HG03064 (cell line): Measurements from ENCODE around the gene P4HTM.
A peak's percentile ranks its signal among the peaks of the same experiment; 100 is the strongest.
"Not testable (repeated sequence)": the region's sequence is repeated elsewhere in the genome, so short reads cannot be mapped to it uniquely, and the experiment has no call there.

Experiments used
- ATAC-seq: cut with Tn5 transposase; IDR thresholded peaks from one replicate; pipeline ENCODE4 v1.9.1; 2021; ENCODE audit warnings: low read depth; ENCODE audit not compliant: unreplicated experiment

Gene P4HTM

DNA sequence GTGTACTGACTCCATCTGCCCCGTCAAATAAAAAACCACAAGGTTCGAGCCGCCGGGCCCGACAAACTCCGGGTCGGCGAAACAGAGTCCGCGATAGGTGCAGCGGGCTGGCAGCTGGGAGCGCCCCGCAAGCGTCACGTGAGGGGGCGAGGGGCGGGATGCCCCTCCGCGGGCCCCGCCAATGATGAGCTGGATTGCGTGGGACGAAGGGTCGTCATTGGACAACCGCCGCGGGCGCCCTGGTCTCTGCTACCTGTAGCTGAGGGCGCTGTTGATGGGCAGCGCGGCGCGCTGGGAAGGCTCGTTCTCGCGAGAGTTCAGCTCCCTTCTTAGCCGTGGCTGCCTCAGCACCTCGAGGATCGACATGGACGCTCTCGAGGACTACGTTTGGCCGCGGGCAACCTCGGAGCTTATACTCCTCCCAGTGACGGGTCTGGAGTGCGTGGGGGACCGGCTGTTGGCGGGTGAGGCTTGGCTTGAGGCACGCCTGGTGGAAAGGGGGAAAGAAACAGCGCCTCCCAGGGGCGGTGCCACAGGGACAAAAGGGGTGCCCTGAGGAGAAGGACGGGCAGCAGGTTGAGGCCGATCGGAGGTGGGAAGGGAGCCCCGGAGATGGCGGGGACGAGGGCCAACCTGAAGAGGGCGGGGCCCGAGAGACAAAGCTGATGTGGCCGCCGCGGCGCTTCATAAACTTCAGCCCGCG, 17.2 kb downstream of the P4HTM start, which contains the start of gene WDR6:
TSS of gene WDR6 (plus strand) at position 324 of the 703 bp plus-strand sequence. CDS start at position 365, 41 bp downstream.
- ATAC-seq = peak; percentile 71

DNA sequence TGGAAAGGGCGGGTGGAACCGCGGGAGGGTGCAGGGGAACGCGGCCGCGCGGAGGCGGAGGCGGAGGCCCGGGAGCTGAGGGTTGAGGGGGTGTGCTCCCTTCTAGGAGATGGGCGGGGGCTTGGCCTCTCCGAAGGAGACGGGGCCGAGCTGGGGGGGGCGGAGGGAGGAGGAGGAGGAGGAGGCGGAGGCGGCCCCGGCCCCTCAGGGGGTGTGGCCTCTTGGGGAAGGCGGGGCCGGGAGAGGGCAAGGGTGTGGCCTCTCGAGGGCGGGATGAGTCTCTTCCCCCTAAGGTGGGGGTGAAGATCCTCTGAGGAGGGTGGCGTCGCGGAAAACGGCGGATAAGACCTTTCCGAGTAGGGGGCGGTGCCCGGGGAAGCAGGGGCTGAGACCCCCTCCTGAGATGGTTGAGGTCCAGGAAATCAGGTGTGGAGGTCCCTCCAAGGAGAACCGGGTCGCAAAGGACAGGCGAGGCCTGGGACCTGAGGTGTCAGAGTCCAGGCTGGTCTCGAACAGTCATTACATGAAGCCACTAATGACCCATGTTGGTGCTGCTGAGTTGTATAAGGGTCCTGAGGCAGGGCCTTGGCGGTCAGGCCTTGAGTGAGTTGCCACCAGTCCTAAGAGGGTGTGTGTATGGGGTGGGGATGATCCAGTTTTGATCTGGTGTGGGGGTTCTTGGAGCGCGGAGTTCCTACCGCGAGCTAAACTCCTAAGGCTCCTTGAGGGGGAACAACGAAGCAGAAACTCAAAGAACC, 17.9 kb downstream of the P4HTM start:
- peak; percentile 32 for ATAC-seq

DNA sequence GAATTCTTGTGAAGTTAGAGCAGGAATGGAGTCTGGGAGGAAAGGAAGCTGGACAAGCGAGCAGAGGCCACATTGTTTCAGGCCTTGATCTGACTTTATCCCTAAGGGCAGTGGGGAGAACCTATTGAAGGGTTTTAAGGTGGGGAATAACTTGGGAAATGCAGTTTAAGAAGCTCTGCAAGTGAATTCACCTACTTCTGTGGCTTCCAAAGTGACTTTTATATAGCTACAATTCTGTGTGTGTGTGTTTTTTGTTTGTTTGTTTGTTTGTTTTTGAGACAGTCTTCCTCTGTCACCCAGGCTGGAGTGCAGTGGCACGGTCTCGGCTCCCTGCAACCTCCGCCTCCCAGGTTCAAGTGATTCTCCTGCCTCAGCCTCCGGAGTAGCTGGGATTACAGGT, 18.6 kb downstream of the P4HTM start:
- ATAC-seq = not testable (repeated sequence)

DNA sequence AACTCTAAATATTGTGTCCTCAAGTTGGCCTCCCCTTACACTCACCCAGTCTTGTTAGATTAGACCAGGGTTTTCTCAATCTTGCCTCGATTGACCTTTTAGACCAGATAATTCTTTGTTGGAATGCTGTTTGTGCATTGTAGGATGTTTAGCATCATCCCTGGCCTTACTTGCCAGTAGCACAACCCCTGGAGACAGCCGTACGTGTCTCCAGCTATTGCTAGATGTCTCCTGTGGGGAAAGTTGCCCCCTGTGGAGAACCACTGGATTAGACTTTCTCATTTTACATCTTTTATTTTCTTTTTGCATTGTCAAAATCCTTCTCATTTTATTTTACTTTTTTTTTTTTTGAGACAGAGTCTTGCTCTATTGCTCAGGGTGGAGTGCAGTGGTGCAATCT, 19.4 kb downstream of the P4HTM start:
- ATAC-seq = no peak

DNA sequence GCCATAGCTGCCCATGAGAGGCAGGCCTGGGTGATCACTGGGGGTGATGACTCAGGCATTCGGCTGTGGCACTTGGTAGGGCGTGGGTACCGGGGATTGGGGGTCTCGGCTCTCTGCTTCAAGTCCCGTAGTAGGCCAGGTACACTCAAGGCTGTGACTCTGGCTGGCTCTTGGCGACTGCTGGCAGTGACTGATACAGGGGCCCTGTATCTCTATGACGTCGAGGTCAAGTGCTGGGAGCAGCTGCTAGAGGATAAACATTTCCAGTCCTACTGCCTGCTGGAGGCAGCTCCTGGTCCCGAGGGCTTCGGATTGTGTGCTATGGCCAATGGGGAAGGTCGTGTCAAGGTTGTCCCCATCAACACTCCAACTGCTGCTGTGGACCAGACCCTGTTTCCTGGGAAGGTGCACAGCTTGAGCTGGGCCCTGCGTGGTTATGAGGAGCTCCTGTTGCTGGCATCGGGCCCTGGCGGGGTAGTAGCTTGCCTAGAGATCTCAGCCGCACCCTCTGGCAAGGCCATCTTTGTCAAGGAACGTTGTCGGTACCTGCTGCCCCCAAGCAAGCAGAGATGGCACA, 22.5 kb downstream of the P4HTM start:
- ATAC-seq = no peak

DNA sequence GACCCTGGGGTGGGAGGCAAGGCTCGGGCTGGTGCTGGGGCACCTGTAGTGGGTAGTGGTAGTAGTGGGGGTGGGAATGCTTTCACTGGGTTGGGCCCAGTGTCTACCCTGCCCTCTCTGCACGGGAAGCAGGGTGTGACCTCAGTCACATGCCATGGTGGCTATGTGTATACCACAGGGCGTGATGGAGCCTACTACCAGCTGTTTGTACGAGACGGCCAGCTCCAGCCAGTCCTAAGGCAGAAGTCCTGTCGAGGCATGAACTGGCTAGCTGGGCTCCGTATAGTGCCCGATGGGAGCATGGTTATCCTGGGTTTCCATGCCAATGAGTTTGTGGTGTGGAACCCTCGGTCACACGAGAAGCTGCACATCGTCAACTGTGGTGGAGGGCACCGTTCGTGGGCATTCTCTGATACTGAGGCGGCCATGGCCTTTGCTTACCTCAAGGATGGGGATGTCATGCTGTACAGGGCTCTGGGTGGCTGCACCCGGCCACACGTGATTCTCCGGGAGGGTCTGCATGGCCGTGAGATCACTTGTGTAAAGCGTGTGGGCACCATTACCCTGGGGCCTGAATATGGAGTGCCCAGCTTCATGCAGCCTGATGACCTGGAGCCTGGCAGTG, 23.2 kb downstream of the P4HTM start:
- ATAC-seq = no peak

DNA sequence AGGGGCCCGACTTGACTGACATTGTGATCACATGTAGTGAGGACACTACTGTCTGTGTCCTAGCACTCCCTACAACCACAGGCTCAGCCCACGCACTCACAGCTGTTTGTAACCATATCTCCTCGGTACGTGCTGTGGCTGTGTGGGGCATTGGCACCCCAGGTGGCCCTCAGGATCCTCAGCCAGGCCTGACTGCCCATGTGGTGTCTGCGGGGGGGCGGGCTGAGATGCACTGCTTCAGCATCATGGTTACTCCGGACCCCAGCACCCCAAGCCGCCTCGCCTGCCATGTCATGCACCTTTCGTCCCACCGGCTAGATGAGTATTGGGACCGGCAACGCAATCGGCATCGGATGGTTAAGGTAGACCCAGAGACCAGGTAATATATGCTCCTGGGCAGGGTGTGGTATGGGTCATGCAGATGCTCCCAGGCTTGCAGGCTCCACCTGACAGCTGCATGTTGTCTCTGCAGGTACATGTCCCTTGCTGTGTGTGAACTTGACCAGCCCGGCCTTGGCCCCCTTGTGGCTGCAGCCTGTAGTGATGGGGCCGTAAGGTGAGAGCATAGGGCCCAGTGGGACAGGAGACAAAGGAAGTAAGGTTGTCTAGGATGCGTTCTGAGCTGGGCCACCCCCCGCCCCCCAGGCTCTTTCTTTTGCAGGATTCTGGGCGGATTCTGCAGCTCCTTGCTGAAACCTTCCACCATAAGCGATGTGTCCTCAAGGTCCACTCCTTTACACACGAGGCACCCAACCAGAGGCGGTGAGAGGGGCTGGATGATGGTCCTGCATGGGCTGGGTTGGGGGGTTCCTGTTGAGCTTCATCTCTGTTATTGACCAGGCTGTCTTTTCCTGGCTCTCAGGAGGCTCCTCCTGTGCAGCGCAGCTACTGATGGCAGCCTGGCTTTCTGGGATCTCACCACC, 24.0 kb downstream of the P4HTM start:
- ATAC-seq = no peak

DNA sequence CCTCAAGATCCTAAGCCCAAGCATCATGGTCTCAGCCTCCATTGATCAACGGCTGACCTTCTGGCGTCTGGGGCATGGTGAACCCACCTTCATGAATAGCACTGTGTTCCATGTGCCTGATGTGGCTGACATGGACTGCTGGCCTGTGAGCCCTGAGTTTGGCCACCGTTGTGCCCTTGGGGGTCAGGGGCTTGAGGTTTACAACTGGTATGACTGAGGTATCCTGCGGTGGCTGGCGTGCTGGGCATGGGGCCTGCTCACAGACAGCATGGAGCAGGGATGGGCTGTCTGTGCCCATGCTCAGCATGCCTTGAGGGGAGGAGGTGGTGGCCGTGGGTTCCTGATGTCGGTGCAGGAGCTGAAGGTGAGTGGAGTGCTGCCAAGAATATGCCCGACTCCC, 25.0 kb downstream of the P4HTM start:
- no peak for ATAC-seq

DNA sequence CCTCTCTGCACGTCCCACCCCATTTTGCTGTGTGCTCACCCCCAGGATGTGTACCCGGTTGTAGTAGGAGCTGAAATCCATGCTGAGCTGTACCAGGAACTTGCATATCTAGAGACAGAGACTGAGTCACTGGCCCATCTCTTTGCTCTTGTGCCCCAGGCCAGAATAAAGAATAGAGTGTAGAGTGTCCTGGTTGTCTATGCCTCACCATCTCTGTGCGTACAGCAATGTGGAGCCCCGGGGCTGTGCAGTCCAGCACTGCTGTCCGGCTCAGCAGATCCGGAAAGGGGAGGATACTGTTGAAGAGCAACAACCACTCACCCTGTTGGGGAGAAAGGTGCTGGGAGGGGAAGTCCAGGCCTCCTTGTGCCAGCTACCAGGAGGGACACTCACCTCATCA, 25.7 kb downstream of the P4HTM start:
- ATAC-seq = no peak

DNA sequence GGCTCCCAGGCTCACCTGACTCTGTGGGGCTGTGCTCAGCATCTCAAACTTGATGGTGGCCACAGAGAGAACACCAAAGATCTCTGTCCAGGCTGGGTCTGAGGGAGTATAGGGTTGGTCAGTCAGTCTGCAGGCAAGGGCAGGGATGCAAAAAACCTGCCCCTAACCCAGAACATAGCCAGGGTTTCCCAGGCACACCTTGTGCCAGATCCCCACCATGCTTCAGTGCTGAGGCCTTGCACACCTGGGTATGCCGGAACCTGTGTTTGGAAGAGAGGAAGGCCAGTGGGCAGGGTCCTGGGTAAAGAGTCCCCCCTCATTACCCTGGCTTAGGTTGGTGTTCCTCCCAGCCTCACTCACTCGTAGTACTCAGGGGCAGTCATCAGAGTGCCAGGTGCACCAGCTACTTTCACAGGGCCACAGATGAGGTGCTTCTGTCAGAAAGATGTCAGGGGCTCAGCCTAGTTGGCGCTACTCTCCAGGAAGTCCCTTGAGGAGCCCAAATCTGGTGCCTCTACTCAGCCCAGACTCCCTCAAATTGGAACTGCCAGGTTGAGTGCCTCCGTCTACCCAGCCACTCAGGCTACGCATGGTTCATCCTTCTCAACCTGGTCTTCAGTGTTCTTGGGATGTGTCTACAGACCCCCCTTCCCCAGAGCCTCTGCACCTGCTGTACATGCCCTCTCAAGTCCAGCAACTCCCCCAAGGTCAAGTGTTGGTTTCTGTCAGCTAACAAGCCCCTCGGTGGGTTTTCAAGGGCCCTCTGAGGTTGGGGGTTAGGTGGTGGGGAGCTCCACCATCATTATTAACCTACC, 26.6 kb downstream of the P4HTM start:
- no peak for ATAC-seq

DNA sequence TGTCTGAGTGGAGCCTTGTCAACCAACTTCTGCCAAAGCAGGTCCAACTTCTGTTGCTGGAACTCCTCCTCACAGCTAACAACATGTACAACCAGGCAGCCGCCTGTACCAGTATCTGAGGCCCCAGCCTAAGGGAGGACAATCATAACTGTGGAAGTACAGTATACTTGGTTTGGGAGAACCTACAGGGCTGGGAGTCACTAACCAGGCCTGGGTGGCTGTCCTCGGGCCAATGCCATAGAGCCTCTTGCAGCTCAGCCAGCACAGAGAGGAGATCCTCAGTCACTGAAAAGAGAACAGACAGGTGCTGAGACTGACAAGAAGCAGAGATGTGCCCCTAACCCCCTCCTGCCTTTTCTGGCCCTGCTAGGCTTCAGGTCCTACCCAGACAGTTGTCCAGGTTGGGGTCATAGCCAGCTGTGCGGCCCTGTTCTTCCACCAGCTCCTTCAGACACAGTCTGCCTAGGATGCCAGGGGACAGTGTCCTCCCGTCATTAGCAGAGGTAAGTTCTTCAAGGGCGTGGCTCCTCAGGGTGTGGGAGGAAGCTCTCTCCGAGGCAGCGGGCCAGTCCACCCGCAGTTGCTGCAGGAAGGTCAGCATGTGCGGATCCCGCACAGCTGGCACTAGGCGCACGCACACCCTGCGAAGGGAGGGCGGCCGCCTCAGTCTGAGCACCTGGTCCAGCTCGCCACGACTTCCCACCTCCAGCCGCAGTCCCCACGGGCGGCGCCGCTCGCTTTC, 27.4 kb downstream of the P4HTM start:
- no peak for ATAC-seq

DNA sequence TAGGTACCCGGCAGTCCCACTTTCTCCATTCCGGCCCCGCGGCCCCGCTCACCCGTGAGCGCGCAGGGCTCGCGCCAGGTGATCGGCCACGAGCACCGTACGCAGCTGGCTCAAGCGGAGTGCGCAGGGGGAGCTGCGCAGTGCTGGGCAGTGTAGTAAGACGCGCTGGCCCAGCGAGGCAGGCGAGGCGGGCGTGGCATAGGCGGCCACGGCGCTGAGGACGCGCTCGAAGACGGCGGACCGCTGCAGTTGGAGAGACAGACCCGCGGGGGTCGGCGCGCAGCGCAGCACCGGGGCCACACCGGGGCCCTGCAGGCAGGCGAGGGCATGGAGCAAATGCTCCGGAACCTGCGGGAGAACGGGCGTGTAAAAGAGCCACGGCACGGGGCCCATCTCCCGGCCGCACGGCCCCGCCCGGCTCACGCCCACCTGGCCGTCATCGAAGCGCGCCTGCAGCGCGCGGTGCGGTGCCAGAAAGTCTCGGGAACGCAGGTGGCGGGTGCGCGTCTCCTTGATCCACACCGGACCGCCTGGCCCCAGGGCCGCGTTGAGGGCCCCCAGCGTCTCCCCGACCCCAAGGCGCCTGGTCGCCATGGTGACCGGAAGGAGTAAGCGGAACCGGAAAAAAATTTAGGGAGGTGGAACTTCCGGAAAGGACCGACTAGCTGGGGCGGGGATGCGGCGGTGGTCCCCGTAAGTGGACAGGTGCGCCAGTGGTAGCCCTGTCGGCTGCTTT, 28.1 kb downstream of the P4HTM start, which contains the start of gene DALRD3:
TSS of gene DALRD3 (minus strand) at position 610 of the 736 bp plus-strand sequence. CDS start at position 594, 16 bp downstream.
- ATAC-seq = no peak

DNA sequence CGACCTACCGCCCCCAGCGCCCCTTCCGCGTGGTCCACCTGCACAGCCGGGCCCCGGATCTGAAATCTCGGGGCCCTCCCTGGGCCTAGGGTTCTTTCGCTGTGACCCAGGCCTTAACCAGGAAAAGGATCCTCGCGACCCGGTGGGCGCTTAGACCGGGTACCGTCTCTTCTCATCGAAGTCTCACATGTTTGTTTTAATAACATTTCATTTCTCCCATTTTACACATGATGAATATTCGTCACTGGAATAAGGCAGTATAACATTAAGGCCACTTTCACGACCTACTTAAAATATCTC, 28.6 kb downstream of the P4HTM start:
- ATAC-seq = no peak

DNA sequence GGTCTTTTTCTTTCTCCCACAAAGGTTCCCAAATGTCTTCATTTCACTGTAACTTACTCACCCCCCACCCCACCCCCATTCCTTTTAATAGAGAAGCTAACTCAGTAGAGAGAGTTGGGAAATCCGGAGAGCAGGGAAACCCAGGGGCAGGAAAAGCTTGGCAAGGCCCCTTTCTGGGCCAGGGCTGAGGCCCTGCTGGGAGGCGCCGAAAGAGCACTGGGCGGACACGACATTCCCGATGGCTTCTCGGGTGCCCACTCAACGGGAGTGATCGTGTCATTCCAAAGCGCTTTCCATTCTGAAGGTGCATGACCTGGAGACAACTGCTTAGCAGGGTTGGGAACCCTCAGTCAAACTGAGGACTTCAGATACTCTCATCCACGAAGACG, 29.9 kb downstream of the P4HTM start:
- ATAC-seq = no peak

DNA sequence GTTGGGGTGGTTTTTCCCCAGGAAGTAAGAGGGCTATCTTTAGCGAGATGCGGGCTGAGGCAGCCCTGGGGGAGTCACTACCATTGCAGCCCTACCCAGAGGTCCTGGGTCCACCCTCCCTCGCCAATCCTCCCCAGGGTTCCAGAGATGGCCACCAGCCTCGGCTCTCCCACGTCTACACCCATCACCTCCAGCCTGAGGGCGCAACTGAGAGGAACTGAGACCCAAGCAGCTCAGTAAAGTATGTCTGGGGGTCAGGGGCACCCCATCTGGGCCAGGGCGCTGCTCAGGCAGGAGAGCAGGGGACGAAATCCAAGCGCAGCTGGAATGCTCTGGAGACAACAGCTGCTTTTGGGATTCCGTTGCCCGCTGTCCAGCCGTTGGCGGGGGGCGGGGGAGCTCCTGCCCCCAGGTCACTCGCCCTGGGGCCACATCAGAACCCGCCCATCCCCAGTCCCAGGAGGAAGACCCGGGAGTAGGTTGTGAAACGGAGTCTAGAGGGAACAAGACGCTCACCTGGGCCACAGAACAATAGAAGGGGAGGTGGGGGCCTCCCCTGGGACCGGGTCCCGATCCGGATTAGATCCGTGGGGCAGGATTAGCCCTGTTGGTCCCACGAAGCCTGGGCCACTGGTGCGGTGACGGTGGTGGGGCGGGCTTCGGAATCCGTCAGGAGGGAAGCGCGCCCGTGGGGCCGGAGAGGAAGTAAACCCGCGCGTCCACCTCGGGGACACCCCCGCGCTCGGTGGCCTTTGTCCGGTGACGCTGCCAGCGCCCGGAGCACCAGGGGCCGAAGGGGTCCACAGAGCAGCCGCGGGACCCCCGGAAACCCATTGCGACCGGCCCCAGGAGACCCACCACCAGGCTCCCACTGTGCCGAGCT, 30.5 kb downstream of the P4HTM start:
- no peak for ATAC-seq

DNA sequence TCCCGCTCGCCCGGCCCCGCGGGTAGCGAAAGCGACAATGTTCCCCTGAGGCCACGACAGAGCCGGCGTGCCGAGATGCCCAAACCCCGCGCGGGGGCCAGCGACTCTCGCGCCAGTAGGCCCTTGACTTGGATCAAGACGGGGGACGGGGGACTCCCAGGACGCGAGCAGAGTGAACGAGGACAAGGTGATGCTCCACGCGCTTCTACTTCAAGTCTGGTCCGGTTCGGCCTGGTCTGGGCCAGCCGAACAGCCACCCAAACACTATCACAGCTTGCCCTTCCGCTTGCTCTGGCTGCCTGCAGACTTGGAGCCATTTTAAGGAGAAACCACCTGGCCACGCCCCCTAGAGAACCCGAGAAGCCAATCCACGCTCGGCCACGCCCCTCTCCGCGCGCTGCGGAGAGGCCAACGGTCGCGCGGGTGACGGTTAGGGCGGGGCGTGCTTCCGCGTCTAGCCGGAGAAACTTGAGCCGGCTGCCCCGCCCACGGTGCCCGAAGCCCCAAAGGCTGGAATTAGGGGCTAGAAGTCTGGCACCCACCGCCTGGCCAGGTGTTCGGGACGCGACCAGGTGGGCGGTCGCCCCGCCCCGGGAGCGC, 31.3 kb downstream of the P4HTM start:
- ATAC-seq = peak; percentile 44
